ENCODE measurements around the gene PRXL2A. TPM values are rescaled to one million over a fixed set of nuclear protein-coding genes. Genes with fewer than 3 reads are reported as not detected.

PRXL2A gene
- total RNA-seq, 2 donors from 2014 or later, result 101 to 127 TPM

DNA sequence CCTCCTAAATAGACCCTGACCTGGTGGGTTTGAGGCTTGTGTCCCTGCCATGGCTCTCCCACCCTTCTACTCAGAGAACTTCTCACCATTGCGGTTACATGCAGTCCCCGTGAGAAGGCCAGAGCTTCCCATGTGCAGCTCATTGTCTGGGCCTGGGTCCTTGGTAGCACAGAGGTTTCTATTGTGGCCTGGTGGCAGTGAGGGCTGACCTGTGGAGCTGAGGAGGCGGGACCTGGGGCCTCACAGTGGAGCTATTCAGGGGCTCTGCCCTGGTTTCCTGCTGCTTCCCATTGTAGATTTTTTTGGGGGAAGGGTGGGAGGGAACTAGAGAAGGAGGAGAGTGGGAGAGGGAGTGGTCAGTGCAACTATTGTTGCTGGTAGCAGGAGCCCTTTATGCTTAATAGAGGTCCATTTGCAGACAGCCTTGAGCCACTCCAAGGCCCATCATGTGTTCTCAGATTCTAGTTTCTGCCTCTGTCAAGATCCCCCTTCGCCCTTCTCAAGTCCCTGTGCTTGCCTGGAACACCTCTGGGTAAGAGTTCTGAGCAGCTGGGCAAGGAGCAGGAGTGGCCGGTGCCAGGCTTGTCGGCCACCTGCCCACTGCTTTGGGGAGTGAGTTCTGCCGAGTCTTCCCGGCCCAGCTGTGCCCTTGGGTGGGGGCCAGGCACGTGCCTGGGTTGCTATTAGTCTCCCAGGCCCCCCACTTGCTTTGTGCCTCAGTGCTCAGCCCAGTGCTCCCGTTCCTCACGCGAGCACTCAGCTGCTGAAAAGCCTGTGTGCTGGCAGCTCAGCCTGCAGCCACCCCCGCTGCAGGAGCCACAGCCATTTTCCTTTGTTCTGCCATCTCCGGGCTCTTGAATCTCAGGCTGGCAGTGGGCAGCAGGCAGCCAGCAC, 56.5 kb downstream of the PRXL2A start:
- peak overlapping the region; percentile 42 for H3K4me3 Mint-ChIP-seq
- H3K4me1 Mint-ChIP-seq, result peaks cover 87% of the 10 kb centered on the region
- no peaks in the 10 kb centered on the region for H3K27me3 ChIP-seq (ENCODE audit: control insufficient read depth, insufficient read depth, low read length, poor library complexity, severe bottlenecking)
- H3K27ac ChIP-seq (ENCODE audit: low read depth, low read length), result peak overlapping the region; percentile 99
- DNase-seq, result peak; percentile 94
- no peaks in the 10 kb centered on the region for H3K9me3 Mint-ChIP-seq
- peak overlapping the region; percentile 93 for H3K27ac Mint-ChIP-seq
- H3K4me1 ChIP-seq (ENCODE audit: control insufficient read depth, insufficient read depth, low read length), result peaks cover 27% of the 10 kb centered on the region
- peaks cover 15% of the 10 kb centered on the region for H3K36me3 Mint-ChIP-seq (ENCODE audit: low read depth)
- peak overlapping the region; percentile 28 for H3K9ac ChIP-seq (ENCODE audit: extremely low read depth, low read length, poor library complexity, severe bottlenecking)
- WGBS, 2 experiments (ENCODE audit: insufficient coverage in 1 of 2, insufficient read length in 1 of 2), result 12 to 40% methylated on average over 5 to 14 of the region's 14 CpGs
- no peaks in the 10 kb centered on the region for H3K27me3 Mint-ChIP-seq (ENCODE audit: insufficient read depth)
- no peak for TF ChIP-seq CTCF (conservative IDR thresholded peaks at IDR 0.05)
- H3K4me3 ChIP-seq (ENCODE audit: low read length), result peak overlapping the region; percentile 51
- peaks cover 20% of the 10 kb centered on the region for H3K36me3 ChIP-seq (ENCODE audit: control insufficient read depth, insufficient read depth, low read length)
- no peaks in the 10 kb centered on the region for H3K9me3 ChIP-seq (ENCODE audit: control insufficient read depth, low read length)

DNA sequence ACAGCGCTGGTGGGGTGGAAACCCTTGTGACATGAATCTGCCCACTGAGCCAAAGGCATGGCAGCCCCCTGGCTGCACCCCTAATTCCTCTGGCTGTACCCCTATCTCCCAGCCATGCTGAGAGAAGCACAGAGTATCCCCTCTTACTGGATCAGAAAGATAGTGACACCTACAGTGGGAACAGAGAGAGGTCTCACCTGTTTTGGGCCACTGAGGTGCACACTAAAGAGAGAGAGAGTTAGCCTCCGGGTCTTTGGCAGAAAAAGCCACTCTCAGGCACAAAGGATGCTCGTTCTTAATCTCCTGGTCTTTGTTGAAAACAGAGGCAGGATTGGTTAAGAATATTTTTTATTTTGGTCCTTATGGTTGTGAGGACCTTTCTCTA, 57.1 kb downstream of the PRXL2A start:
- H3K27me3 Mint-ChIP-seq (ENCODE audit: insufficient read depth), result no peaks in the 10 kb centered on the region
- H3K4me3 Mint-ChIP-seq, result peak overlapping the region; percentile 42
- WGBS, 2 experiments (ENCODE audit: insufficient coverage in 1 of 2, insufficient read length in 1 of 2), result 65 to 86% methylated on average over 1 to 3 of the region's 3 CpGs
- no peak for TF ChIP-seq CTCF (conservative IDR thresholded peaks at IDR 0.05)
- Histone ChIP-seq H3K27ac (ENCODE audit: low read depth, low read length) (peak overlapping the region; percentile 99), H3K4me1 (ENCODE audit: control insufficient read depth, insufficient read depth, low read length) (peaks cover 25% of the 10 kb centered on the region), H3K9me3 (ENCODE audit: control insufficient read depth, low read length) (no peaks in the 10 kb centered on the region), H3K4me3 (ENCODE audit: low read length) (peak overlapping the region; percentile 26), H3K36me3 (ENCODE audit: control insufficient read depth, insufficient read depth, low read length) (peaks cover 24% of the 10 kb centered on the region), H3K9ac (ENCODE audit: extremely low read depth, low read length, poor library complexity, severe bottlenecking) (peak overlapping the region; percentile 28), H3K27me3 (ENCODE audit: control insufficient read depth, insufficient read depth, low read length, poor library complexity, severe bottlenecking) (no peaks in the 10 kb centered on the region)
- no peak for DNase-seq
- H3K36me3 Mint-ChIP-seq (ENCODE audit: low read depth), result peaks cover 19% of the 10 kb centered on the region
- H3K9me3 Mint-ChIP-seq, result no peaks in the 10 kb centered on the region
- peaks cover 81% of the 10 kb centered on the region for H3K4me1 Mint-ChIP-seq
- peak overlapping the region; percentile 93 for H3K27ac Mint-ChIP-seq

GRCh38 chr10:80465839-80466590, 57.7 kb downstream of the PRXL2A start:
- Histone ChIP-seq H3K9me3 (ENCODE audit: control insufficient read depth, low read length) (no peaks in the 10 kb centered on the region), H3K27ac (ENCODE audit: low read depth, low read length) (peak overlapping the region; percentile 99), H3K36me3 (ENCODE audit: control insufficient read depth, insufficient read depth, low read length) (peaks cover 30% of the 10 kb centered on the region), H3K27me3 (ENCODE audit: control insufficient read depth, insufficient read depth, low read length, poor library complexity, severe bottlenecking) (no peaks in the 10 kb centered on the region), H3K4me1 (ENCODE audit: control insufficient read depth, insufficient read depth, low read length) (peaks cover 25% of the 10 kb centered on the region), H3K9ac (ENCODE audit: extremely low read depth, low read length, poor library complexity, severe bottlenecking) (no peak overlapping the region), H3K4me3 (ENCODE audit: low read length) (no peak overlapping the region)
- H3K27me3 Mint-ChIP-seq (ENCODE audit: insufficient read depth), result no peaks in the 10 kb centered on the region
- no peak for DNase-seq
- peak overlapping the region; percentile 78 for H3K27ac Mint-ChIP-seq
- TF ChIP-seq CTCF (conservative IDR thresholded peaks at IDR 0.05), result no peak
- H3K9me3 Mint-ChIP-seq, result no peaks in the 10 kb centered on the region
- H3K4me3 Mint-ChIP-seq, result peak overlapping the region; percentile 42
- H3K4me1 Mint-ChIP-seq, result peaks cover 75% of the 10 kb centered on the region
- peaks cover 25% of the 10 kb centered on the region for H3K36me3 Mint-ChIP-seq (ENCODE audit: low read depth)
- 96 to 100% methylated on average over 7 to 10 of the region's 10 CpGs for WGBS, 2 experiments (ENCODE audit: insufficient coverage in 1 of 2, insufficient read length in 1 of 2)
